ENCODE measurements around the gene USP11.

The USP11 gene

GRCh38 chrX:47232803-47233332 lies at the start of gene USP11:
Gene USP11, plus strand, starts transcription at chrX:47233009. Its CDS starts 35 bp downstream, at chrX:47233044.
- DNase-seq (ENCODE audit: low read depth) = peak; percentile 41
- TF ChIP-seq CTCF (conservative IDR thresholded peaks at IDR 0.05; ENCODE audit: low read length) = no peak
- H3K4me3 ChIP-seq (ENCODE audit: low read length) = peak within 1 kb of the TSS; percentile 75

DNA sequence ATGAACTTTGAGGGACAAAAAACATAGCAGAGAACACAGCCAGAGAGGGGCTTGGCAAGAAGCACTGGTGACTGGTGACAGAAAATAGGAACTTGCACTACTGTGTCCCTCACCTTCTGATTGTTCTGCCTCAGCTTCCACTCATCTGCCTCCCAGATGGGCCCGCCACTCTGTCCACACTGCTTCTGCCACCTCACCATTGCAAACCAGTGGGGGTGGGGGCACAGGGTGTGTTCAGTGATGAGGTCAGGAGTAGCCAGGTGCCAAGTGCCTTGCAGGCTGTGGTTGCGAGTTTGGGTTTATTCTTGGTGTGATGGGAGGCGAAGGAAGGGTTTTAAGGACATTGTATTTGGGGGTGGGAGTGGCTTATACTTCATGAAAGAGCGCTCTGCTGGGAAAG lies 48.3 kb upstream of the USP11 start:
- DNase-seq (ENCODE audit: low read depth) = no peak
- TF ChIP-seq CTCF (conservative IDR thresholded peaks at IDR 0.05; ENCODE audit: low read length) = no peak

GRCh38 chrX:47185241-47185640 lies 47.6 kb upstream of the USP11 start:
- no peak overlapping the region for H3K4me3 ChIP-seq (ENCODE audit: low read length)
- DNase-seq (ENCODE audit: low read depth) = no peak
- no peak for TF ChIP-seq CTCF (conservative IDR thresholded peaks at IDR 0.05; ENCODE audit: low read length)

More for the DNA sequence above, 48.3 kb upstream of the USP11 start:
- no peak overlapping the region for H3K4me3 ChIP-seq (ENCODE audit: low read length)

DNA sequence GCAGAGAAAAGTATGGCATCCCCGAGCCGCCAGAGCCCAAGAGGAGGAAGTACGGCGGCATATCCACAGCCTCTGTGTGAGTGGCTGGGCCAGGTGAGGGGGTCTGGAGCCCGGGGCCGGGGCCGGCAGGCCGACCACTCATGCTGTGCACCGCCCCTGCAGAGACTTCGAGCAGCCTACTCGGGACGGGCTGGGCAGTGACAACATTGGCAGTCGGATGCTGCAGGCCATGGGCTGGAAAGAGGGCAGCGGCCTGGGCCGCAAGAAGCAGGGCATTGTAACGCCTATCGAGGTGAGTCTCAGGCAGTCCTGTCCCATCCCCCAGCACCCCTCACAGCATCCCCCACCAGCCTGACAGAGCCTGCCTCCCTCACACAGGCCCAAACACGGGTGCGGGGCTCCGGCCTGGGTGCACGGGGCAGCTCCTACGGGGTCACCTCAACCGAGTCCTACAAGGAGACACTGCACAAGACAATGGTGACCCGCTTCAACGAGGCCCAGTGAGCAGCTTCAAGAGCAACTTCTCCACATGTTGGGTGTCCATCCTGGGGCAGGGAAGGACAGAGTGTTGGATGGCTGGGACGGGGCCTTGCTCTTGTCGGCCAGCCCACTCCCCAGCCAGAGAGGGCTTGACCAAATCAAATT lies 46.6 kb upstream of the USP11 start:
- no peak for DNase-seq (ENCODE audit: low read depth)
- H3K4me3 ChIP-seq (ENCODE audit: low read length) = no peak overlapping the region
- no peak for TF ChIP-seq CTCF (conservative IDR thresholded peaks at IDR 0.05; ENCODE audit: low read length)

DNA sequence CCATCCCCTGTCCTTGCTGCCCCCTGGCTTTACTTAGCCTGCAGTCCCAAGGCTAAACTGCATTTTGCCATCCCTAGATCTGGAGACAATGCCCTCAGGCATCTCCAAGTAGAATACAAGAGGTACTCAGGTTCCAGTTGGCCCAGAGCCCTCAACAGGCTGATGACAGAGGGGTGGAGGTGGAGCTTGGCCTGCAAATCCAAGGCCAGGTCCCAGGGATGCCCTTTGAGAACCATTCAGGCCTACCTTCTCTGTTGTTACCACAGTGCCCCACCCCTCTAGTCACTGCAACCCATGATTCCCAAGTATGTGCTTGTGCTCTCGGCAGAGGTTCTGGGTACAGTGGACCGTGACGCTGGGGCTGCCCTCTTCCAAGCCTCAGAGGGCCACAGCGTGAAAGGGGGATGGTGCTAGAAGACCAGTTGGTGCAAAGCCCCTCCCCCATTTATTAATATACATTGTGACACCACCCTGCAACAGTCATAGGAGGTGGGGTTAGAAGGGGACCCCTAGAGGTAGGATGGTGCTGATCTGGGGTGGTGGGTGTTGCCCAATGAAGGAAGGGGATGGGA lies 45.6 kb upstream of the USP11 start:
- no peak overlapping the region for H3K4me3 ChIP-seq (ENCODE audit: low read length)
- no peak for TF ChIP-seq CTCF (conservative IDR thresholded peaks at IDR 0.05; ENCODE audit: low read length)
- no peak for DNase-seq (ENCODE audit: low read depth)

DNA sequence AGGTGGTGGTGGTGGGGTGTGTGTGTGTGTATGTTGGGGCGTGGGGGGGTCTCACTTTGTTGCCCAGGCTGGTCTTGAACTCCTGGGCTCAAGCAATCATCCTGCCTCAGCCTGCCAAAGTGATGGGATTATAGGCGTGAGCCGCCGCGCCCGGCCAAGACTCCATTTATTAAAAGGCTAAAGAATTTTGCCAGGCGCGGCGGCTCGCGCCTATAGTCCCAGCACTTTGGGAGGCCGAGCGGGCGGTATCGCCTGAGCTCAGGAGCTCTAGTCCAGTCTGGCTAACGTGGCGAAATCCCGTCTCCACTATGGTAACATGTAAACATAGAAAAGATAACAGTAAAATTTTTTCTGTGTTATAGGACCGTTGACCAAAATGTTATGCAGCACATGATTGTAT lies 42.9 kb upstream of the USP11 start:
- no peak for TF ChIP-seq CTCF (conservative IDR thresholded peaks at IDR 0.05; ENCODE audit: low read length)
- no peak for DNase-seq (ENCODE audit: low read depth)
- H3K4me3 ChIP-seq (ENCODE audit: low read length) = no peak overlapping the region

Data from AG10803 (cell line).